HEK293 (cell line): ENCODE data around the gene OR1D5.

Experiments used
- CTCF ChIA-PET: fragments of 350-600 bp; formaldehyde crosslinking; extraction: SDS; loops from one replicate; lab custom pipeline; 2021; ENCODE audit warnings: antibody characterized with exemption; lab: Yijun Ruan, JAX
- POLR2A ChIA-PET: fragments of 300-600 bp; formaldehyde crosslinking; extraction: SDS; loops from one replicate; lab custom pipeline; 2020; ENCODE audit warnings: antibody characterized with exemption, inconsistent platforms; lab: Yijun Ruan, JAX
- H3K27ac ChIP-seq: fragments of 200-500 bp; sonication (Bioruptor generic); 2 replicates; pipeline ENCODE4 v1.5.1; 2014; ENCODE audit warnings: low read depth, low read length, control low read depth, inconsistent platforms; ENCODE audit errors: extremely low read depth
- H3K36me3 ChIP-seq, 2 experiments: fragments of 200-500 bp in 1 of 2; sonication (Bioruptor generic) in 1 of 2; 1 replicate in 1 of 2; 2 replicates in 1 of 2; pipeline ENCODE4 v1.5.1; 2014 to 2017; ENCODE audit warnings: inconsistent platforms in 2 of 2, low read length in 2 of 2; ENCODE audit not compliant: control insufficient read depth in 2 of 2, insufficient read depth in 1 of 2
- H3K4me1 ChIP-seq: fragments of 200-500 bp; sonication (Bioruptor generic); 2 replicates; pipeline ENCODE4 v1.5.1; 2014; ENCODE audit warnings: mild to moderate bottlenecking, low read length, inconsistent platforms; ENCODE audit not compliant: control insufficient read depth, insufficient read depth
- H3K4me3 ChIP-seq: 2 replicates; pipeline ENCODE4 v1.5.1; 2011; ENCODE audit warnings: low read depth, mild to moderate bottlenecking, control low read depth, low read length, moderate library complexity
- H3K9me3 ChIP-seq: fragments of 200-500 bp; sonication (Bioruptor generic); 2 replicates; pipeline ENCODE4 v1.5.1; 2014; ENCODE audit warnings: low read depth, low read length, inconsistent platforms; ENCODE audit not compliant: control insufficient read depth, insufficient read depth
- FEZF1 ChIP-seq: fragments of 450-650 bp; formaldehyde crosslinking; IDR thresholded peaks from 2 replicates; pipeline ENCODE4 v1.5.1; 2016; ENCODE audit warnings: missing biosample characterization, missing genetic modification characterization
- KLF10 ChIP-seq: fragments of 450-650 bp; IDR thresholded peaks from 2 replicates; pipeline ENCODE4 v1.5.1; 2018; ENCODE audit warnings: missing biosample characterization, mild to moderate bottlenecking, missing genetic modification characterization
- KLF8 ChIP-seq: fragments of 450-650 bp; formaldehyde crosslinking; IDR thresholded peaks from 2 replicates; pipeline ENCODE4 v1.5.1; 2016; ENCODE audit warnings: missing biosample characterization, missing genetic modification characterization
- RBAK ChIP-seq: fragments of 450-650 bp; formaldehyde crosslinking; IDR thresholded peaks from 2 replicates; pipeline ENCODE4 v1.5.1; 2016; ENCODE audit warnings: missing biosample characterization, missing genetic modification characterization
- SALL2 ChIP-seq: fragments of 450-650 bp; formaldehyde crosslinking; IDR thresholded peaks from 2 replicates; pipeline ENCODE4 v1.5.0; 2017; ENCODE audit warnings: missing biosample characterization, mild to moderate bottlenecking, missing genetic modification characterization, borderline replicate concordance
- SP3 ChIP-seq: fragments of 450-650 bp; formaldehyde crosslinking; IDR thresholded peaks from 2 replicates; pipeline ENCODE4 v1.5.1; 2016; ENCODE audit warnings: missing biosample characterization, missing genetic modification characterization
- SP7 ChIP-seq: fragments of 450-650 bp; formaldehyde crosslinking; IDR thresholded peaks from 2 replicates; pipeline ENCODE4 v1.5.1; 2016; ENCODE audit warnings: missing biosample characterization, missing genetic modification characterization
- TRIM28 ChIP-seq: IDR thresholded peaks from 2 replicates; pipeline ENCODE4 v1.6.1; 2011; ENCODE audit warnings: low read length, control low read depth, borderline replicate concordance
- YY2 ChIP-seq: fragments of 450-650 bp; formaldehyde crosslinking; IDR thresholded peaks from 2 replicates; pipeline ENCODE4 v1.5.1; 2016; ENCODE audit warnings: missing biosample characterization, missing genetic modification characterization
- ZFP37 ChIP-seq: fragments of 450-650 bp; formaldehyde crosslinking; IDR thresholded peaks from 2 replicates; pipeline ENCODE4 v1.5.1; 2016; ENCODE audit warnings: missing biosample characterization, missing genetic modification characterization
- ZNF121 ChIP-seq: fragments of 450-650 bp; formaldehyde crosslinking; IDR thresholded peaks from 2 replicates; pipeline ENCODE4 v1.5.1; 2016; ENCODE audit warnings: missing biosample characterization, missing genetic modification characterization
- ZNF155 ChIP-seq: fragments of 450-650 bp; formaldehyde crosslinking; IDR thresholded peaks from 2 replicates; pipeline ENCODE4 v1.5.1; 2016; ENCODE audit warnings: missing biosample characterization, missing genetic modification characterization
- ZNF184 ChIP-seq: fragments of 450-650 bp; IDR thresholded peaks from 2 replicates; pipeline ENCODE4 v1.5.1; 2018; ENCODE audit warnings: missing biosample characterization, mild to moderate bottlenecking, missing genetic modification characterization
- ZNF501 ChIP-seq: fragments of 450-650 bp; formaldehyde crosslinking; IDR thresholded peaks from 2 replicates; pipeline ENCODE4 v1.5.1; 2016; ENCODE audit warnings: missing biosample characterization, missing genetic modification characterization
- ZNF521 ChIP-seq: fragments of 450-650 bp; formaldehyde crosslinking; IDR thresholded peaks from 2 replicates; pipeline ENCODE4 v1.5.1; 2017; ENCODE audit warnings: missing biosample characterization, mild to moderate bottlenecking, missing genetic modification characterization
- ZNF664 ChIP-seq: fragments of 450-650 bp; formaldehyde crosslinking; IDR thresholded peaks from 2 replicates; pipeline ENCODE4 v1.5.1; 2016; ENCODE audit warnings: missing biosample characterization, missing genetic modification characterization
- ZNF768 ChIP-seq: fragments of 450-650 bp; formaldehyde crosslinking; IDR thresholded peaks from 2 replicates; pipeline ENCODE4 v1.5.1; 2018; ENCODE audit warnings: missing biosample characterization, mild to moderate bottlenecking, missing genetic modification characterization
- ZNF843 ChIP-seq: fragments of 450-650 bp; formaldehyde crosslinking; IDR thresholded peaks from 2 replicates; pipeline ENCODE4 v1.5.1; 2016; ENCODE audit warnings: missing biosample characterization, missing genetic modification characterization
- TF ChIP-seq, protein P1 (sequence below): fragments of 450-650 bp; formaldehyde crosslinking; IDR thresholded peaks from 2 replicates; pipeline ENCODE4 v1.5.1; 2016; ENCODE audit warnings: missing biosample characterization, missing genetic modification characterization
- TF ChIP-seq, protein P2 (sequence below): fragments of 450-650 bp; formaldehyde crosslinking; IDR thresholded peaks from 2 replicates; pipeline ENCODE4 v1.5.1; 2017; ENCODE audit warnings: missing biosample characterization, missing genetic modification characterization
- TF ChIP-seq, protein P3 (sequence below): fragments of 450-650 bp; formaldehyde crosslinking; IDR thresholded peaks from 2 replicates; pipeline ENCODE4 v1.5.1; 2017; ENCODE audit warnings: missing biosample characterization, mild to moderate bottlenecking, missing genetic modification characterization, moderate library complexity

The OR1D5 gene

DNA sequence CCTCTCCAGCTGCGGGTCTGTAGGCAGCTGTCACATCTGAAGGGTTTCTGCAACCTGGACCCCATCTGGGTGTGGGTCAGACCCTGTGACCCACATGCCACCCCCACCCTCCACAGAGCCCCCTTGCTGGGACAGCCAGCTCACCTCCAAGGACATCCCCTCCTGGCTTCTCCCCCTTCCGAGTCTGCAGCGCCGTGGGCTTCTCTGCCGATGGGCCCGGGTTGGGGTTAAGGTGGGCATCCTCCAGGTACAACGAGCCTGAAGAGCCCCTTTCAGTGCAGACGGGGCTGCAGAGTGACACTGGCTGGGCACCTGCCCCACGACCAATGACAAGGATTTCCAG lies 28.9 kb downstream of the OR1D5 start:
- H3K27ac ChIP-seq = no peak overlapping the region
- TF ChIP-seq ZNF501 (no peak), ZNF521 (no peak), RBAK (tag by site-specific recombination) (no peak), ZNF843 (tag by site-specific recombination) (no peak), KLF10 (no peak), ZNF155 (tag by site-specific recombination) (no peak), KLF8 (tag by site-specific recombination) (no peak), SALL2 (no peak), ZNF664 (tag by site-specific recombination) (no peak), TRIM28 (no peak), SP7 (no peak), FEZF1 (tag by site-specific recombination) (no peak)
- TF ChIP-seq, protein P1, sequence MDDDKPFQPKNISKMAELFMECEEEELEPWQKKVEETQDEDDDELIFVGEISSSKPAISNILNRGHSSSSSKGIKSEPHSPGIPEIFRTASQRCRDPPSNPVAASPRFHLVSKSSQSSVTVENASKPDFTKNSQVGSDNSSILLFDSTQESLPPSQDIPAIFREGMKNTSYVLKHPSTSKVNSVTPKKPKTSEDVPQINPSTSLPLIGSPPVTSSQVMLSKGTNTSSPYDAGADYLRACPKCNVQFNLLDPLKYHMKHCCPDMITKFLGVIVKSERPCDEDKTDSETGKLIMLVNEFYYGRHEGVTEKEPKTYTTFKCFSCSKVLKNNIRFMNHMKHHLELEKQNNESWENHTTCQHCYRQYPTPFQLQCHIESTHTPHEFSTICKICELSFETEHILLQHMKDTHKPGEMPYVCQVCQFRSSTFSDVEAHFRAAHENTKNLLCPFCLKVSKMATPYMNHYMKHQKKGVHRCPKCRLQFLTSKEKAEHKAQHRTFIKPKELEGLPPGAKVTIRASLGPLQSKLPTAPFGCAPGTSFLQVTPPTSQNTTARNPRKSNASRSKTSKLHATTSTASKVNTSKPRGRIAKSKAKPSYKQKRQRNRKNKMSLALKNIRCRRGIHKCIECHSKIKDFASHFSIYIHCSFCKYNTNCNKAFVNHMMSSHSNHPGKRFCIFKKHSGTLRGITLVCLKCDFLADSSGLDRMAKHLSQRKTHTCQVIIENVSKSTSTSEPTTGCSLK (tag by site-specific recombination) = no peak
- TF ChIP-seq, protein P2, sequence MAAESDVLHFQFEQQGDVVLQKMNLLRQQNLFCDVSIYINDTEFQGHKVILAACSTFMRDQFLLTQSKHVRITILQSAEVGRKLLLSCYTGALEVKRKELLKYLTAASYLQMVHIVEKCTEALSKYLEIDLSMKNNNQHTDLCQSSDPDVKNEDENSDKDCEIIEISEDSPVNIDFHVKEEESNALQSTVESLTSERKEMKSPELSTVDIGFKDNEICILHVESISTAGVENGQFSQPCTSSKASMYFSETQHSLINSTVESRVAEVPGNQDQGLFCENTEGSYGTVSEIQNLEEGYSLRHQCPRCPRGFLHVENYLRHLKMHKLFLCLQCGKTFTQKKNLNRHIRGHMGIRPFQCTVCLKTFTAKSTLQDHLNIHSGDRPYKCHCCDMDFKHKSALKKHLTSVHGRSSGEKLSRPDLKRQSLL = no peak
- TF ChIP-seq, protein P3, sequence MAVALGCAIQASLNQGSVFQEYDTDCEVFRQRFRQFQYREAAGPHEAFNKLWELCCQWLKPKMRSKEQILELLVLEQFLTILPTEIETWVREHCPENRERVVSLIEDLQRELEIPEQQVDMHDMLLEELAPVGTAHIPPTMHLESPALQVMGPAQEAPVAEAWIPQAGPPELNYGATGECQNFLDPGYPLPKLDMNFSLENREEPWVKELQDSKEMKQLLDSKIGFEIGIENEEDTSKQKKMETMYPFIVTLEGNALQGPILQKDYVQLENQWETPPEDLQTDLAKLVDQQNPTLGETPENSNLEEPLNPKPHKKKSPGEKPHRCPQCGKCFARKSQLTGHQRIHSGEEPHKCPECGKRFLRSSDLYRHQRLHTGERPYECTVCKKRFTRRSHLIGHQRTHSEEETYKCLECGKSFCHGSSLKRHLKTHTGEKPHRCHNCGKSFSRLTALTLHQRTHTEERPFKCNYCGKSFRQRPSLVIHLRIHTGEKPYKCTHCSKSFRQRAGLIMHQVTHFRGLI (tag by site-specific recombination) = no peak
- peaks cover 0 to 11% of the 10 kb centered on the region in 2 experiments; a peak in 1 of 3 replicates for H3K36me3 ChIP-seq
- ChIA-PET POLR2A (no interaction called here), CTCF (interaction anchor here (1.3 kb wide), 1 partner anchor 9 kb away, joined by 12 read pairs; no protein-coding TSS in a partner anchor)
- H3K4me1 ChIP-seq = no peaks in the 10 kb centered on the region
- no peaks in the 10 kb centered on the region for H3K9me3 ChIP-seq
- no peak overlapping the region for H3K4me3 ChIP-seq

DNA sequence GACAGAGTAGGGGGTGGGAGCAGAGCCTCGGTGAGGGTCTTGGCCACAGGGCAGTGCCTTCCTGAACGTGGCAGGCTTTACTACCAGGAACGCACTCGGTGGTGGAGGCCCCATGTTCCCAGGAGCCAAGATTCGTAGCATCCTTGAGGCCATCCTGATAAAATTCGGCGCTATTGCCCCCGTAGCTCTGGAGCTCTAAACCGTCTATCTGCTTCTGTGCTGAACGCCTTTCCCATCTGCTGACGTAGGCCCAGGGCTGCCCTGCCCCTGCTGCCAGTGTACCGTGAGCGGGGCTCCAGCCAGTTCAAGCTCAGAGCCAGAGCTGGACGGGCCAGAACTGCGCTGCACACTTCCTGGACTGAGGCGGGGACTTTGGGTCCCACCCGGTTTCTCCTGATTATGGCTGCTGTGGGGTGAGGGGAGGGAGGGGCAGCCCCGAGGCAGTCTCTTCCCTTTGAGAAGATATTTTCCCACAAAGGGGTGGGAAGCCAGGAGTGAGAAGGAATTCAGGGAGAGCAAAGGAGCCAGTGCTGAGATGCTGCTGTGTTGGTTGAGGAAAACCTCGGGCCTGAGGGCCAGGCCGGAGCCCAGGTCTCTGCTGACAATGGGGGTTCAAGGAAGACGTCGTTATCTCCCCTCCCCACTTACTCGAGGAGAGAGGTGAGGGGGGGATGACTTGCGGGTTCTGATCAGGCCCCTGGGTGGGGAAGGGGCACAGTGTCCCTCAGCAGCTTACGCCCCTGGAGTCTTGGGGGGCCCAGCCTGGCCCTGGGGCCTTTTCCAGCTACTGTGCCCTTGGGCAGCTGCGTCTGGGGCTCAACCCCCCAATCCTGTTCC lies 29.4 kb downstream of the OR1D5 start:
- Histone ChIP-seq H3K4me1 (no peaks in the 10 kb centered on the region), H3K4me3 (no peak overlapping the region), H3K9me3 (no peaks in the 10 kb centered on the region), H3K27ac (no peak overlapping the region), H3K36me3 (peaks cover 0 to 17% of the 10 kb centered on the region in 2 experiments; a peak in 1 of 3 replicates)
- ChIA-PET CTCF (no interaction called here), POLR2A (no interaction called here)
- TF ChIP-seq YY2 (tag by site-specific recombination) = no peak

DNA sequence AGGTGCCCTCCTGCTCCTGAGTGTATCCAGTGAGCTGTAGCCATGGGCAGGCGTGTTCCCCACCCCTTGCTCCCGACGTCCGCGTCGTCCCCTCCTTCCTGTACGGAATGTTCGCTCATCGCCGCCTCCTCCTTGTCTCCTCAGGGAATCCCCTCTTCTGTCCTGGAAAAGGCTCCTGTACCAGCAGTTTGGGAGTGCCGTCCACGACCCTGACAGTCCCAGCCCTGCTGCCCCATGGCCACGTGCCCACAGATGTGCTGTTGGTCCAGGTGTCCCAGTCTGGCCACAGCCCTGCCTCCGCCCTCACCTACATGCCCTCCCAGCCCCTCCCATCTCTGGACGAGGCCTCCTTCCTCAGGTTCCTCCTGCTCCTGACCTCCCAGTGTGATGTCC lies 30.2 kb downstream of the OR1D5 start:
- H3K27ac ChIP-seq = no peak overlapping the region
- H3K36me3 ChIP-seq = peaks cover 0 to 21% of the 10 kb centered on the region in 2 experiments; a peak in 1 of 3 replicates
- ChIA-PET CTCF (no interaction called here), POLR2A (no interaction called here)
- H3K4me3 ChIP-seq = no peak overlapping the region
- TF ChIP-seq ZNF184 (tag by site-specific recombination) (no peak), SALL2 (no peak), FEZF1 (tag by site-specific recombination) (no peak), ZFP37 (tag by site-specific recombination) (no peak), SP3 (tag by site-specific recombination) (no peak), ZNF121 (tag by site-specific recombination) (no peak), ZNF768 (tag by site-specific recombination) (no peak)
- TF ChIP-seq, protein P1 (tag by site-specific recombination) = no peak
- H3K4me1 ChIP-seq = no peaks in the 10 kb centered on the region
- no peaks in the 10 kb centered on the region for H3K9me3 ChIP-seq
